ENCODE data around the gene TSPAN3.

TSPAN3 gene

GRCh38 chr15:76994001-76994400 lies 76.9 kb downstream of the TSPAN3 start:
- no peaks in the 10 kb centered on the region for H3K27me3 Mint-ChIP-seq
- H3K4me1 Mint-ChIP-seq (ENCODE audit: low read depth) = peaks cover 59% of the 10 kb centered on the region
- peak overlapping the region; percentile 91 for H3K4me3 Mint-ChIP-seq
- no peaks in the 10 kb centered on the region for H3K9me3 Mint-ChIP-seq (ENCODE audit: low read depth)
- H3K36me3 Mint-ChIP-seq = peaks cover 4% of the 10 kb centered on the region
- peak overlapping the region; percentile 93 for H3K27ac Mint-ChIP-seq

GRCh38 chr15:76993114-76993725 lies 77.7 kb downstream of the TSPAN3 start:
- Mint-ChIP-seq H3K4me1 (ENCODE audit: low read depth) (peaks cover 59% of the 10 kb centered on the region), H3K4me3 (peak overlapping the region; percentile 54), H3K27ac (peak overlapping the region; percentile 93)

GRCh38 chr15:76991741-76992645 lies 78.9 kb downstream of the TSPAN3 start:
- H3K27ac Mint-ChIP-seq = peak overlapping the region; percentile 10
- no peaks in the 10 kb centered on the region for H3K9me3 Mint-ChIP-seq (ENCODE audit: low read depth)
- no peaks in the 10 kb centered on the region for H3K27me3 Mint-ChIP-seq
- no peak overlapping the region for H3K4me3 Mint-ChIP-seq
- H3K4me1 Mint-ChIP-seq (ENCODE audit: low read depth) = peaks cover 55% of the 10 kb centered on the region
- peaks cover 3% of the 10 kb centered on the region for H3K36me3 Mint-ChIP-seq

More at GRCh38 chr15:76993114-76993725, 77.7 kb downstream of the TSPAN3 start:
- Mint-ChIP-seq H3K27me3 (no peaks in the 10 kb centered on the region), H3K36me3 (peaks cover 4% of the 10 kb centered on the region), H3K9me3 (ENCODE audit: low read depth) (no peaks in the 10 kb centered on the region)

Data from activated naive CD8-positive, alpha-beta T cell (primary cell).